BLaER1 treated with 17β-estradiol and CSF1 and Interleukin-3, amounts not matched to agents 10 nM and 100 nM (cell line): ENCODE results near the gene ARMCX6.
A peak's percentile ranks its signal among the peaks of the same experiment; 100 is the strongest.
"Not testable (repeated sequence)": the region's sequence is repeated elsewhere in the genome, so short reads cannot be mapped to it uniquely, and the experiment has no call there.

ENCODE experiments used
- H3K27ac ChIP-seq, 11 experiments: shearing (Covaris generic); formaldehyde crosslinking; 2 replicates each; pipeline ENCODE4 v1.8.1; 2022
- H3K27me3 ChIP-seq, 11 experiments: shearing (Covaris generic); formaldehyde crosslinking; 2 replicates each; pipeline ENCODE4 v1.8.1; 2022
- H3K36me3 ChIP-seq, 11 experiments: shearing (Covaris generic); formaldehyde crosslinking; 2 replicates each; pipeline ENCODE4 v1.8.1; 2022
- H3K4me1 ChIP-seq, 10 experiments: shearing (Covaris generic); formaldehyde crosslinking; 2 replicates each; pipeline ENCODE4 v1.8.1; 2022
- H3K4me2 ChIP-seq, 11 experiments: shearing (Covaris generic); formaldehyde crosslinking; 2 replicates each; pipeline ENCODE4 v1.8.1; 2022
- H3K4me3 ChIP-seq, 10 experiments: shearing (Covaris generic); formaldehyde crosslinking; 2 replicates each; pipeline ENCODE4 v1.8.1; 2022
- H3K9ac ChIP-seq, 11 experiments: shearing (Covaris generic); formaldehyde crosslinking; 2 replicates each; pipeline ENCODE4 v1.8.1; 2022
- H3K9me3 ChIP-seq, 11 experiments: shearing (Covaris generic); formaldehyde crosslinking; replicated peaks in 1 of 11; 2 replicates each; pipeline ENCODE4 v1.8.1; 2022
- H4K20me1 ChIP-seq, 11 experiments: shearing (Covaris generic); formaldehyde crosslinking; 2 replicates each; pipeline ENCODE4 v1.8.1; 2022
- Cebpa-rat ChIP-seq, 11 experiments: shearing (Covaris generic); IDR thresholded peaks; 2 replicates each; pipeline ENCODE4 v1.8.1; 2022

The ARMCX6 gene

DNA sequence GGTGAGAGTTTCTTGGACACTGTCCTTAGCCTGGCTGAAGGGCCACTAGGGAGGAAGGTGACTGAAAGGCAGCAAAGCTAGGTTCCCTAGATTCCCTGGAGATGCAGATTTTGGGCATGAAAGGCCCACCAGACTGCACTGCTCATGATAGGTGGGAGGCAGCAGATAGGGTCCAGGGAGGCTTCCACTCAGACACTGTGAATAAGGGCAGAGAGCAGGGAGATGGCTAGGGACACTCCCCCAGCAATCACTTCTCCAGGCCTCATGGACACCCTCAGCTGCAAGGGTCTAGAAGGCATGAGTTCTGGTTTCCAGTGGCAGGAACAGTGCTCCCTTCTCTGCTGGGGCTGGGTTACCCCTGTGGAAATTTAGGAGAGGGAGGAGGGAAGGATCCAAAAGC is 21.8 kb upstream of the ARMCX6 start:
- Histone ChIP-seq H3K4me1 (peaks cover 0 to 18% (median 7%) of the 10 kb centered on the region in 10 experiments; a peak in 9 of 20 replicates), H3K27me3 (no peaks in the 10 kb centered on the region), H3K36me3 (0 out of 22 replicates have a peak, but pooled peaks cover 0 to 9% (median 0%) of the 10 kb centered on the region in 11 experiments), H3K4me3 (no peak overlapping the region), H3K9ac (no peak overlapping the region), H3K4me2 (no peak overlapping the region), H4K20me1 (no peaks in the 10 kb centered on the region), H3K9me3 (peaks cover 0 to 8% (median 0%) of the 10 kb centered on the region in 11 experiments; a peak in 1 of 22 replicates), H3K27ac (no peak overlapping the region)
- no peak for TF ChIP-seq Cebpa-rat (IDR thresholded peaks at IDR 0.05)

DNA sequence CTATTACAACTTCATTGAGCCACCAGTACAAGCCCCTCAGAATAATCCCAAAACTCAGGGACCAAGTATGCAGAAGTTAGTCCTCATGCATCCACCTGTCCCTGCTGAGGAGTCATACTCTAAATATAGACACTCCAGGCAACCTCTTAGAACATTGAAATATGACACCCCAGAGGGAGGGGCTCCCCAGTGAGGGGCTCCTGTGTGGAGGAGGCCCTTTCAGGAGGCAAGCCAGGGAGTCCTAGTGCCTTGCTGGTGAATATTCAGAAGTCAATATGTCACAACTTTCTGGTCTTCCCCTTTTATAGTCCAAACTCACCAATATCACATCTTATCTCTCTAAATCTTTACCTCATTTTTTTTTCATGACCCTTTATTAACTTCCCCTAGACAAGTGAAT is 1.6 kb upstream of the ARMCX6 start:
- H3K27me3 ChIP-seq = no peaks in the 10 kb centered on the region
- no peak overlapping the region for H3K9ac ChIP-seq
- H3K4me1 ChIP-seq = peaks cover 14 to 27% (median 20%) of the 10 kb centered on the region in 10 experiments
- peaks cover 0 to 4% (median 0%) of the 10 kb centered on the region in 11 experiments; a peak in 5 of 22 replicates for H3K36me3 ChIP-seq
- no peak overlapping the region for H3K4me3 ChIP-seq
- H3K9me3 ChIP-seq = no peaks in the 10 kb centered on the region
- no peak for TF ChIP-seq Cebpa-rat (IDR thresholded peaks at IDR 0.05)
- peak overlapping the region in 2 of 11 experiments; percentile 11 to 13; a peak in 3 of 22 replicates for H3K4me2 ChIP-seq
- H3K27ac ChIP-seq = no peak overlapping the region
- peaks cover 0 to 5% (median 0%) of the 10 kb centered on the region in 11 experiments; a peak in 2 of 22 replicates for H4K20me1 ChIP-seq

DNA sequence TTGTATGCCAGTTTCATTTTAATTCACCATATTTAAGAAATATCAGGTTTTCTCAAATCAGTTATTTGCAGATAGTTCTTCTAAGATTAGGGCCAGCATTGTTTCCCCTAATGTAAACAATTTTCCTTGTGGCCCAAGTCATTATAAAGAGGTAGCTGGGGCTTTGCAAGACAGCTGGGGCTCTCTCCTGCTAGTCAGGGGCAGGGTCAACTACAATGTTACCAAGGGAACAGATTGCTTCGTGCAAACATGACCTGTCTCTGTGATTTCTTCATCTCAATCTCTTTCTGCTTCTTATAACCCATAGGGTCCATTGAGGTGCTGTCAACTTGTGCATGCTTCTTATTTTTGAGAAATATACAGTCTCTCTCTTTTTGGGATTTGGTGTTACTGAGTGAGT is 12.1 kb downstream of the ARMCX6 start:
- Histone ChIP-seq H3K9me3 (no peaks in the 10 kb centered on the region), H3K27ac (no peak overlapping the region), H3K4me1 (no peaks in the 10 kb centered on the region), H3K9ac (no peak overlapping the region), H3K36me3 (no peaks in the 10 kb centered on the region), H3K27me3 (no peaks in the 10 kb centered on the region), H3K4me3 (no peak overlapping the region), H4K20me1 (no peaks in the 10 kb centered on the region), H3K4me2 (no peak overlapping the region)
- TF ChIP-seq Cebpa-rat (IDR thresholded peaks at IDR 0.05) = no peak

DNA sequence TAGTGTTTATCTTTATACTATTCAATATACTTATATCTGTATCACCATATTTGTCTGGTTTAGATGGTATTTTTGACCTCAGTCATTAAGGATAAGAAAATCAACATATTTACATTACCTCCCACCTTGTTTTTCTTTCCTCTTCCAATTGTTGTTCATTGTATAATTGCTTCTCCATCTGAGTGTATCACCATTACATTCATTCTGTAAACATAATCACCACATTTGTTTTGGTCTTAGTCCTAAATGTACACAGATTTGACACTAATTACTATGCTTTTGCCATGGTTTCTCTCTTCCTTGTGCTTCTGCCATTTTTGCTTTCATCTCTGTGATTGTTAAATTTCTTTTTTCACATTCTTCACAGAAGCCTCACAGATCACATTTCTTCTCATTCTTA is 12.7 kb downstream of the ARMCX6 start:
- Histone ChIP-seq H3K9me3 (no peaks in the 10 kb centered on the region), H3K4me2 (no peak overlapping the region), H4K20me1 (no peaks in the 10 kb centered on the region), H3K4me3 (no peak overlapping the region), H3K27me3 (no peaks in the 10 kb centered on the region), H3K4me1 (no peaks in the 10 kb centered on the region), H3K27ac (no peak overlapping the region), H3K36me3 (no peaks in the 10 kb centered on the region), H3K9ac (no peak overlapping the region)
- no peak for TF ChIP-seq Cebpa-rat (IDR thresholded peaks at IDR 0.05)

DNA sequence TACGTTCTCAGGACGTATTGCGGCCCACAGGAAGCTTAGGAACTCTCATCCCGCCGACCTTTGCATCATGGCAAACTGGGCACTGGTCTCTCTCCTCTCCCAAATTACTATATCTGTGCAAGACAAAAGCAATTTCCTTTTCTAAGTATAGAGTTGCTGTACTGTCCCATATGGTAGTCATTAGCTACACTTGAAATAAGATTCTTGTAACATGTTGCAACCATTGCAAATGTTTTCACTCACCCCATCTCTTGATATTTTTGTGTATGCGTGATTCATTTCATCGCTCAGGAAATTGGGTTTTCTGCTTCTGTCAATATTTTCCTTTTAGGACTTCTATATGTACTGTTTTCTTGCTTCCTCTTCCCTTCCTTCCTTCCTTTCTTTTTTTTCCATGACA is 15.7 kb downstream of the ARMCX6 start:
- Histone ChIP-seq H3K4me2 (no peak overlapping the region), H3K36me3 (no peaks in the 10 kb centered on the region), H3K9ac (no peak overlapping the region), H3K4me3 (no peak overlapping the region), H3K9me3 (no peaks in the 10 kb centered on the region), H4K20me1 (no peaks in the 10 kb centered on the region), H3K4me1 (no peaks in the 10 kb centered on the region), H3K27ac (no peak overlapping the region), H3K27me3 (no peaks in the 10 kb centered on the region)
- TF ChIP-seq Cebpa-rat (IDR thresholded peaks at IDR 0.05) = no peak

DNA sequence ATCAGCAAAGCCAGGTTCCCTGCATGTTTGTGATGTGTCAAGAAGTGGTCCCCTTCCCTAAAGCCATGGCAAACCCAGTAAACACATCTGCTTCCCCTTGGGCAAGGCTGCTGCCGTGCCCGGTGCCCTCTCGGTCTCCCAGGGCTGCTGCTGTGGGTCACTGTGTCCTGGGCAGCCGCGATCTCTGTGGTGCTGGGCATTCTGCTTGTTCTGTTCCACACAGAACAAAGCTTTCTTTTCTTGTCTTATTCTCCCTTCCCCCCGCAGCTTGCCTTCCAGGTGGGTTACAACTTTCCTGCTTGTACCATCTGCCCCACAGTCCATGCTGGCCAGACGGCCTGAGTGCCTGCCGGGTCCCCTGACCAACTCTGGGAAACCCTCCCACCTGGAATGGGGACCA is 18.2 kb downstream of the ARMCX6 start:
- H3K9ac ChIP-seq, H3K4me2 ChIP-seq, H4K20me1 ChIP-seq, H3K27me3 ChIP-seq, H3K4me1 ChIP-seq, H3K9me3 ChIP-seq, H3K27ac ChIP-seq, H3K36me3 ChIP-seq, H3K4me3 ChIP-seq: not testable (repeated sequence)

DNA sequence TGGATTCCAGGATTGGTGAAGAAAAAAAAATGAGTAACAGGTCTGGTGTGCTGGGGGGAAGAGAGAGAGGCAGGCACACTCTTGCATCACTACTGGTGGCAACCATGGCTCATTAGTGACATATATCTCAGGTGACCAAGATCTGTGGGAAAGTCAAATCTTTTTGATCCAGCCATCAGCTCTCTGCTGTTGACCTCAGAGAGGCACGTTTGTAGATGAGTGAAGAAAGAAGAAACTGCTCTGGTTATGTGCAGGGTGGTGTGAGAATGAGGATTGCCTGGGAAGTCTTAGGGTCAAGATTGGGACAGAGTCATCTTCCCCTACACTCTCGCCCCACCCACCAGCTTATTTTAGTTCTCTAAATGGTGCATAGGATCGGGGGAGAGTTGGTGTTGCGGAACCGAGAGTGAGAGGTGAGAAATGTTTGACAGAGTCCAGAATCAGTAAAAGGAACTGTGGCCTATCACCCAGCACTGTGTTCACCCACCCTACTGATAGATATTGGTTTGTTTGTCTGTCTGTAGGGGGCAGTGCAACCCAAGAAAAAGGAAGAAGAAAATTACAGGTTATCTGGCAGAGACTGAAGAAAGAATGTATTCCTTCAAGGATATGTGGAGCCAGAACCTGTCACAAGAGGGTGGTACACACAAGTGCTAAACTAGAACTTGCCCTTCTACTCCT is 21.9 kb downstream of the ARMCX6 start:
- TF ChIP-seq Cebpa-rat (IDR thresholded peaks at IDR 0.05) = no peak
- H3K4me3 ChIP-seq = no peak overlapping the region

More for the DNA sequence above, 21.9 kb downstream of the ARMCX6 start:
- Histone ChIP-seq H3K27ac (no peak overlapping the region), H3K4me2 (no peak overlapping the region), H3K27me3 (no peaks in the 10 kb centered on the region), H4K20me1 (no peaks in the 10 kb centered on the region), H3K36me3 (no peaks in the 10 kb centered on the region), H3K4me1 (0 out of 20 replicates have a peak, but pooled peaks cover 0 to 3% (median 0%) of the 10 kb centered on the region in 10 experiments), H3K9me3 (no peaks in the 10 kb centered on the region), H3K9ac (no peak overlapping the region)
